ENCODE measurements around the gene SLC12A8.

SLC12A8 gene

DNA sequence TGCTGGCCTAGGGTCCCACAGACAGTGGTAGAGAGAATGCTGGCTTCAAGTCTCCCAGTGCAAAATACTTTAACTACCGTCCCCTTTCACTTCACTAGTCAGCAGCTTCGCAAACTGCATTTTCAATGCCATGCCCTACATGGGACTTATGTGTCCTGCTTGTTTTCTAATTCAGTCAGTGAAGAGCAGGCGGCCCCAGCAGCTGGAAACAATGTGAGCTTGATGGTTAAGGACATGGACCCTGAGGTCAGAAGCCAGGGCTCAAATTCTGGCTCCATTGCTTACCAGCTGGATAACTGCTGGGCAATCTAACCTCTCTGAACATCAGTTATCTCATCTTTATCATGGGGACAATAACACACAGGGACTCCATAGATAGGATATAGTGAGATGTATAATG is 58.4 kb downstream of the SLC12A8 start:
- DNase-seq (ENCODE audit: low read depth in 1 of 2, low spot score in 1 of 2): no peak

DNA sequence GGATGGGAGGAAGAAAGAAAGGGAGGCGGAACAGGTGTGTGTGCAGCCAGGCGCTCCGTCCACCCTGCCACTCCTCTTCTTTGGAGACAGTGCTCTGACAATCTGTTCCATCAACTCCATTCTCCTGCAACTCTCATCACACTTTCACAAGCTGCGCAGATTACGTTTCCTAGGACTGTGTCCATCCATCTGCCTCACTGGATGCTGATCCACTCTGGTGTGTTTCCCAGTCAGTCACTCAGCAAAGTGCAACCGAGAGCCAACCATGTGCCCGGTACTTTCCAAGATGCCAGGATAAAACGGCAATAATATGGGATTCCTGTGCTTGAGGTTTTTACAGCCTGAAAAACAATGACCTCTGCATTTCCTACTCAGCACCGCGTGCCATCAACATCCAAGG is 59.6 kb downstream of the SLC12A8 start:
- DNase-seq (ENCODE audit: low read depth in 1 of 2, low spot score in 1 of 2): no peak

DNA sequence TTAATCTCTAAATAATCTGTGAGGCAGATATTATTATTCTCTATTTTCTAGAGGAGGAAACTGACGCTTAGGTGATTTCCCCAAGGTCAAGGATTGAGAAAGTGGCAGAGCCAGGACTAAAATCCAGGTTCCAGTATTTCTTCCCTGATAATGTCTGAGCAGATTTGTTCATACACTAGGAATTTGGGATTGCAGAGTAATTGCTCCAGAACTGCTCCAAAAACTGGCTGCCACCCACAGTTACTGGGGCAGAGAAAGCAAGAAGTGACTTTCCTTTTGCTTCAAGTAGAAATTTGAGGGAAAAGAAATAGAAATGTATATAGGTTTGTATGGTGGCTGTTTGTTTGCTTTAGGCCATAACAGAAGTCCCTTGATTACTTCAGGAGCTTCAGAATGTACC is 60.6 kb downstream of the SLC12A8 start:
- DNase-seq (ENCODE audit: low read depth in 1 of 2, low spot score in 1 of 2): no peak

DNA sequence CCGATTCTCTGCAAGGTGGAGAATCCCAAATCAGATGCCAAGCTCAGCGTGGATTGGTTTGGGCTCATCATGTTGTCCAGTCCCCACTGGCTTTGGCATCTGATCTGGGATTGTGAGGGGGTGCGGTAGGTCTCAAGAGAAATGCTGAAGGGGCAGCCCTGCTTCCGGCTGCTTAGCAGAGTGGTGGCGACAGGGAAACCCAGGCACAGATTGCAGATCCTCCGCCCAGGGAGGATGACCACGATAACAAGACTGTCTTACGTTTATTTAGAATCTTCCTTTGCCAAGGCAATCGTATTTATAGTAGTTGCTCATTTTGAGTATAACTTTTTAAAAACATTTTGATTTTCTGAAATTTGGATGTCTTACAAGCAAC is 61.1 kb downstream of the SLC12A8 start:
- DNase-seq (ENCODE audit: low read depth in 1 of 2, low spot score in 1 of 2): no peak

DNA sequence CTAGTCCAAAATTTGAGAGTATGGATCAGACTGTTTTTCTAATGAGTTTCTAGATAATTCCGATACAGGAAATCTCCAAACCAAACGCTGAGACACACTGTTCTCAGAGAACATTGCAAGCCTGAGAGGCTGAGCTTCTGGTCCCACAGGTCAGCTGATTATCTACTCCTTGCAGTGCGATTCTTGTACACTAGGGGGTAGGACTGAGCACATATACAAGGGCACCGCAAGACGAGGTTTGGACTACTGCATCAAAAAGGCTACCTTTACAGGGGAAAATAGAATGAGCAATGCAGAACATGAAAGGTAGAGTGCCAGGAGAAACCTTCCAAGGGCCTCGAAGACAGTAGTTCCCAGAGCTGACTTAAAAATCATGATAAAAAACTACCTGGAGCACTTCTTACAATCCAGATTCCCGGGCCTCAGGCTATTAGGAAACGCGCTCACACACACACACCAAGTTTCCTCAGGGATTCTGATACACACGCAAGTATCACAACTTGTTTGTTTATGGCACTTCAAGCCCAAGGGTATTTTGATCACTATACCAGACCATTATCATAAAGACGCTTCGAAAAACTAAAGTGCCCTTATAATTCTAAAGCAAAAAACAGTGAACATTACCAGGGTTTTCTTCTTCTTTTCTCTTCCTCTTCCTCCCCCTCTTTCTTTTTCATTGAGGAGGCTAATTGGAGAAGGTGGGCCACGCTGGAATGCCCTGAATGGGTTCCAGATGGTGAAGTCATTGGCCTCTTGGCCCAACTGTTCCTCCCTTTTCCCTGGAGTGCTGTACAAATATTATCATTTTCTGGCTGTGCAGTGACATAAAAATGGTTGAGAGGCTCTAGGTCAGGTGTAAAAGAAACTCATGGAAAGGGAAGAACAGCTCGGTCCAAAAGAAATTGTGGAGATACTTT is 61.8 kb downstream of the SLC12A8 start:
- DNase-seq (ENCODE audit: low read depth in 1 of 2, low spot score in 1 of 2): peak in 1 of 2 donors; percentile 27

DNA sequence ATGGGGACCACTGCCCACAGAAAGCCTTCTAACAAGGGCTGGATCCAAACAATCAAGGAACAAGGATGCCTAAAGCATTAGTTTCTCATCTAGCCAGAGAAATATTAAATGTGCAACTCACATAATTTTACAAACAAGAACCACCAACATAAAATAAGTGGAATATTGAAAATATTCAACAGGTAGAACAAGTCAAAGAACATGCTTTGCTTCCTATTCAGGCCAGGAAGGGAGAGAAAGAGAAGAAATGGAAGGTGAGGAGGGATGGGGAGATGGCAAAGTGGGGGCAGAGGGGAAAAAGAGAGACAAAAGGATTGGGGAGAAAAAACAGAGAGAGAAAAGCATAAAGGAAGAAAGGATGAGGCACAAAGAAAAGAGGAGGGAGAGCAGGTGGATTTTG is 63.1 kb downstream of the SLC12A8 start:
- no peak for DNase-seq (ENCODE audit: low read depth in 1 of 2, low spot score in 1 of 2)

DNA sequence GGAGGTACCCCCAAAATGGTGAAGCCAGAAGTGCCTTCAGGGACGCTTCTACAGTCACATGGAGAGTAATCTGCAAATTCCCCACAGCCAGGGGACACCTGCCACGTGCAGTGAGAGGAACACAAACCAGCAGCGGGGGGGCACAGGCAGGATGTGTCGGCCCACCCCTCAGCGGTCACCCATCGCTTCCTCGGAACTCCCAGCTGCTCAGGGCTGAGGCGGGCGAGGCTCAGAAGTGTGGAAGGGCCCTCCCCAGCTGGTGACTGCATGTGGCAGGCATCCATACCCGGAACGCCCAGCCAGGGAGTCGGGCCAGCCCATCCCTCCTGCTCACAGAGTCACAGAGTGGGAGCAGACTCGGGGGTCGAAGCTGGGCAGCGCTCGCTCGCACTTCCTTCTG is 63.7 kb downstream of the SLC12A8 start:
- no peak for DNase-seq (ENCODE audit: low read depth in 1 of 2, low spot score in 1 of 2)

DNA sequence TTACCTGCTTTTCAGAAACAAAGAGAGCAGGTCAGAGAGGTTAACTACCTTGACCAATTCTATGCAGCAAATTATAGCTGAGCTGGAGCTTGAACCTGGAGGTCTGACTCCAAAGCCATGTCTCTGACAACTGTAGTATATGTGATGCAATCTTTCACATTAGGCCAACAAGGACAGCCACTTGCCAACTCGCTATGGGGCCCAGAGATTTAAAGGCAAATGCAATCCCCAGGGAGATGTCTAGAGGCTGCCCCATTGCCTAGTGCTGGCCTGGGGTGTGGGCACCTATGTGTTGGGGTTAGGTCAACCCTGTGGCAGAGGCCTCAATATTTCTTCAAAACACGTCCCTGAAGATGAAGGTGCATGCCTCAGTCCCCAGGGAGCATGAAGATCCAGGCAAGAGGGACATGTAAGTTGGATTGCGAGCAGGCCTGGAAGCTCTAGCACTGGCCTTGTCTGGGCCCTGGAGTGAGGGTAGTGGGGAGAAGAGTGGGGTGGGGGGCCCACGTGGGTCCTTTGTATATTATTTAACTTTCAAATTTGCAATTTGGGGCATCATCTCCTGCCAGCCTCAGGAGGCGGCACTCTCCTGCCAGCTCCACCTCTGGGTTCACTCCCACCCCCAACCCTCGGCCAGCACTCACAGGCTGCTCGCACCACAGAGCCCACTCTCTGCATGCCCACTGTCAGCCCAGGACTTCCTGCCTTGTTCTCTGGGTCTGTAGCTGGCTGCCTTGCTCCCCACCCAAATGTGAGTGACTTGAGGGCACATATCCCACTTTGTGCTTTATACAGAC is 64.3 kb downstream of the SLC12A8 start:
- no peak for DNase-seq (ENCODE audit: low read depth in 1 of 2, low spot score in 1 of 2)

DNA sequence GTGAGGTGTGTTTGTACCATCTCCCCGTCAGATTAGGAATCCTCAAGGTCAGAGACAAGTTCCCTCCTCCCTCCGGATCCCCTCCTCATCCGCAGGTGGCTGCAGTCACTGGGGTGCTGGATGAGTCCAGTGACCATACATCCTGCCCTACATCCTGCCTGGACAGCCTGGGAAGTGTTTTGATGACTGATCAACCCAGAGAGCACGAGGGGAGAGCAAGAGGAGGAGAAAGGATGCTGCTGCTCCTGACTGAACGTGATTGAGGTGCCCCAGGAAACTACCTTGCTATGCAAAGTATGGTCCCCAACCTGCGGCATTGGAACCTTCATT is 65.1 kb downstream of the SLC12A8 start:
- DNase-seq (ENCODE audit: low read depth in 1 of 2, low spot score in 1 of 2): no peak

DNA sequence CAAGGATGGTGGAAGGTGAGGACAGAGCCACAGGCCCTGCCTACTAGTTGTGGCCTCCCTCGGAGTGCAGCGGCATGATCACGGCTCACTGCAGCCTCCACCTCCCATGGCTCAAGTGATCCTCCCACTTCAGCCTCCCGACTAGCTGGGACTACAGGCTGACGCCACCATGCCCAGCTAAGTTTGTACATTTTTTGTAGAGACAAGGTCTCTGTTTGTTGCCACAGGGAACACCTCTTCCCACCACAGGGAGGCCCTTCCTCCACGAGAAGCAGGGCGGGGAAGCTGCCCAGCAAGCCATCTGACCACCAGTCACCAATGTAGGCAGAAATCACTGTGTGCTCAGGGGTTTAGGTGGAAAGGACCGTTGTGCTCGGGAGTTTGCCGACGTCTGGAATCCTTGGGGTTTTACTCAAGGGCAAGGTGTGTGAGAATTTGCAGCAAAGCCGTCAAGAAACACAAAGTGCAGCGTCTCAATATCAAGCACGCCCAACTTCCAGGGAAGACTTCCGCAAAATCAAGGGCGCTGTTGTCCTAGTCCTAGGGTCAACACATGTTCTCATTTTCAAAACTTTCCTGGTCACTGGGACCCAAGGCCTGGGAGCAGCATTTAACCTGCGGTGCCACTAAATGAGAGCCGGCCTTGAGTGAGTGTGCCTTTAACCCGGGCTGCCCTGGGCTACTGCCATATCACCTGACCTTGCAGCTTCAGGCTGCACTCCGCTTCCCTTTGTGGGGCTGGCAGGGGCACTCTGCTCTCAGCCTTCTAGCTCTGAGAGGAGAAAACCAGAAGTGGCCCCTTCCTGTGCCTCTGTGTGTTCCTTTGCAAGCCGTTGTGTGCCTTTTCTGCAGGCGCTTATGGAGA is 65.7 kb downstream of the SLC12A8 start:
- no peak for DNase-seq (ENCODE audit: low read depth in 1 of 2, low spot score in 1 of 2)

DNA sequence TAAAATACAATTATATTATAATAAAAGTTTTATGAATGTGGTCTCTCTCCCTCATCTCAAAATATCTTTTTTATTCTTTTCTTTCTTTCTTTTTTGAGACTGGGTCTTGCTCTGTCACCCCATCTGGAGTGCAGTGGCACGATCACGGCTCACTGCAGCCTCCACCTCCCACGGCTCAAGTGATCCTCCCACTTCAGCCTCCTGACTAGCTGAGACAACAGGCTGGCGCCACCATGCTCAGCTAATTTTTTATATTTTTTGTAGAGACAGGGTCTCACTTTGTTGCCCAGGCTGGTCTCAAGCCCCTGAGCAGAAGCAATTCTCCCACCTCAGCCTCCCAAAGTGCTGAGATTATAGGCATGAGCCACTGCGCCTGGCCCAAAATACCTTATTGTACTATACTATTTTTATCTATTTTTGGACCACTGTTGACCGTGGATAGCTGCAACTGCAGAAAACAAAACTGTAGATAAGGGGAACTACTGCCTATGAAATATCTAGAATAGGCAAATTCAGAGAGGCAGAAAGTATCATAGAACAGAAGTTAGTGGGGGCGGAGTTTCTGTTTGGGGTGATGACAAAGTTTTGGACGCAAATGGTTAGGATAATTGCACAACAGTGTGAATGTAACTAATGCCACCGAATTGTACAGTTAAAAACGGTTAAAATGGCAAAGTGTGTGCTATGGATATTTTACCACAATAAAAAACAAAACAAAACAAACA is 66.6 kb downstream of the SLC12A8 start:
- no peak for DNase-seq (ENCODE audit: low read depth in 1 of 2, low spot score in 1 of 2)

DNA sequence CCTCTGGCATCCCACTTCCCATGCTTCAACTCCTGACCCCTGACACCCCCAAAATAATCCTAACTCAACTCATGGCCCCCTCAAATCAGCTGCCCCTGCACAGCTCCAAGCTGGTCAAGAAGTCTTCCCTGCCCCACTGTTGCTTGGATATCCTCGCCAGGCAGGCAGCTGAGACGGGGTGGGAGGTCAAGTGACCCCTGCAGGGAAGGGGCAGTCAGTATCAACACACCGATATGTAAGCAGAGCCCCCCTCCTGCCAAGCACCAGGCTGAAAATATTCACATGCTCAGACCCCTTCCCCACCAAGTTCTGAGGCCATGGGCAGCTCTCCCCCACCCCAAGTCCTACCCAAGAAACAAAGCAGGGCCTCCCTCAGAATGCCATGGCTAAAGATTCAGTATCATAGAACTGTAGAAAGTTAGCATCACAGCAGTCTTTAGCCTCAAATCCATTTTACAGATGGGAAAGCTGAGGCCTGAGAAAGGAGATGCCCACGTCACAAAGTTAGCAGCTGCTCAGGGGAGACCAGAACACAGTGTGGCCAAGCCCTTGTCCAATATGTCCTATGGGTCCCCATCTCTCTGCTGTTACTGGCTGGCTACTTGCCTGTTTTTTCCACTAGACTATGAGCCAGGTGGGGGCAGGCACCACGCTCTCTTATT is 67.8 kb downstream of the SLC12A8 start:
- no peak for DNase-seq (ENCODE audit: low read depth in 1 of 2, low spot score in 1 of 2)

DNA sequence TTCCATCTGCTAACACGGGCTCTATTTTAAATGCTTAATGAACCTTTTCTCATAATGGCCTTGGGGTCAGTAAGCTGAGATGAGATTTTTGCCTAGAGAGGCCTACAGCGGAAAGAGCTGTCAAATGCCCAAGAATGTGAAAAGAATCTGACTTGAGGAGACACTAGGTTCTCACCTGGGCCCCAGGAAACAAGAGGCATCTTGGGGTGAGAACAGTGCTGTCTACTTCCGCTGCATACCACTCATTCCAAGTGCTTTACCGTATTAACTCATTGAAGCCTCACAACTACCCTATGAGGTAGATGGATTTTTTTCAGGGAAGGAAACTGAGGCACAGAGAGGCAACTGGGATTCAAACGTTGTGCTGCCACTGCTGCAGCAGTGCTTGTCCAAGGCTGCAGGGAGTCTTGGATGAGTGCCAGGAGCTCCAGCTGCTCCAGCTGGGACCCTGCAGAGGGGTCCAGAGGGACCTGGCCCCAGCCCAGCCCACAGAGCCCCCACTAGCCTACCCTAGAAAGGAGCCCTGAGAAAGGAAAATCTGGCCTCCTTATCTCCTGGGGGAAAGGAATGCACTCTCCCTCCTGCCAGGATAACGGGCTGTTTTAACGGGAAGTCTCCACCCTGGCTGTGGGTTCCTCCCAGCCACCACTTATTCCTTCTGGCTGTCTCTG is 68.4 kb downstream of the SLC12A8 start:
- no peak for DNase-seq (ENCODE audit: low read depth in 1 of 2, low spot score in 1 of 2)

DNA sequence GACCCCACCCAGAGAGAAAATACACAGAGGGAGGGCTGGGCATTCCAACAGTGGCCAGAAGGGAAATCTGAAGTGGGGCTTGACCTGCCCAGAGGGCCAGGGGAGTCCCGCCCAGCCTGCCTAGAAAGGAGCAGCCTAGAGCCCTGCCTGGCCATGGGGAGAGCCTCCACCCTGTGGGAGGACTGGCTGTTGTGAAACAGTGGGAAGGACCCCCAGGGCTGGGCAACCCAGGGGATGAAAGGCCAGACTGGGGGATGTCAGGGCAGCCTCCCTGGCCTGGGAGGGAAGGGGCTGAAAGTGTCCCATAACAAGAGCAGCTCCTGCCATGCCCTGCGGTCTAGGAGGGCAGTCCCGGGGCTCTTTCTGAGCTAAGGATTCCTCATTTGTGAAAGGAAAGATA is 69.0 kb downstream of the SLC12A8 start:
- no peak for DNase-seq (ENCODE audit: low read depth in 1 of 2, low spot score in 1 of 2)

DNA sequence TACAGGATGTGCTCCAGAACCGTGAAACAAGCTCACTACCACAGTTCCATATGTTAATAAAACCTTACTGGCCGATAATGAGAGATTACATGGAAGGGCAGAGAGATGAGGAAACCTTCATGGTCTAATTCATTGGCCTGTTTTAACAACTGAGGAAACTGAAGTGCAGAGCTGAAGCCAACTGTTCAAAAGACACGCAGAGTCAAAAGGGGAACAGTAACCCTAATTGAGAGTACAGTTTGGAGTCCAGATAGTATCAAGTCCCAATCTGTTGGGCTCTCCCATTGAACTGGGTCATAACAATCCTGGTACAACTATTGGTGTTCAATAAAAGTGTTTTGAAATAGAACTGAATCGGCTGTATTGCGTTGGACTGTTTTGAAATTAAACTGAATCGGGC is 69.6 kb downstream of the SLC12A8 start:
- no peak for DNase-seq (ENCODE audit: low read depth in 1 of 2, low spot score in 1 of 2)

DNA sequence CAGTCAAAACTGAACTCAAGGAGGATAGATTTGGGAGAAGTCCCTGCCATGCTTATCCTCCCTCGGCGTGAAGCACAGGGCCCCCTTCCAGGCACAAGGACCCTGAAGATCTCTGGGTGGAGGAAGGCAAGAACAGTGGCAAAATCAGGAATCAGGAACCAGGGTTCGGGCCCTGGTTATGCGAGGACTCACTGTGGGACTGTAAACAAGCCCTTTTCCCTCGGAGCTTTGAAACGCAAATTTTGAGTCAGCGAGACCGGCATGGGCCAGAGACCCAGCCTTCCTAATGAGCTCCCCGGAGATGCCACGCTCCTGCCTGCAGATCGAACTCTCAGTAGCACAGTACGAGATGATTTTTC is 70.1 kb downstream of the SLC12A8 start:
- DNase-seq (ENCODE audit: low read depth in 1 of 2, low spot score in 1 of 2): no peak

DNA sequence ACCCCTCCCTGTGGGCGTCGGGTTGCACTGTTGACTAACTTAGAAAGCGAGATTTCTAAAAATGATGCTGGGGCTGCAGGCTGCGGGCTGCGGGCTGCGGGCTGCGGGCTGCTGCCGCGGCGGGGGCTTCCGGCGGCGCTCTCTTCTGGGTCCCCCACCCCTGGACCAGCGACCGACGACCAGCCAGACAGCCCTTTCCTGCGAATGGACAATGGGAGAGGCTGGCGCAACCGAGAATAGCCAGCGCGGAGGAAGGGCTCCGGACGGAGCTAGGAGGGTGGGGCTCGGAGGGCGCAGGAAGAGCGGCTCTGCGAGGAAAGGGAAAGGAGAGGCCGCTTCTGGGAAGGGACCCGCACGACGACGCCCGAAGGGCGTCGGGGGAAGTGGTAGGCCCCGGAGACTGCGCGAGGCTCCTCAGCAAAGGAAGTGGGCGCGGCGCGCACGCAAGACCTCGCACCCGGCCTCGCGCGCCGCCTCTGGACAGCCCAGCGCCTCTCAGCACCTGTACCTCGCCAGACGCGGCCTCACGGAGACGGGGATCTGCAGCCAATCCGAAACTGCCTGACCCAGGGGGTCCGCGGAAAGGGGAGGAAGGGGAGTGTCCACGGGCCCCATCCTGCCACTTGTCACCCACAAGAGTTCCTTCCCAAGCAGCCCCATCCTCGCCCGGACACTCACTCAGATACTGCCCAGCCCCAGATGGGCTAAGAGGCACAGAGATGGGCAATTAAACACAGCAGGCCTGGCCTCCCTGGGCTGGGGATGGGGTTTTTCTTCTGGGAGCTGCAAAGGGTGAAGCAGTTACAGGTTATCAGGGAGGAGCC is 70.7 kb downstream of the SLC12A8 start:
- peak; percentile 39 to 47 for DNase-seq (ENCODE audit: low read depth in 1 of 2, low spot score in 1 of 2)

DNA sequence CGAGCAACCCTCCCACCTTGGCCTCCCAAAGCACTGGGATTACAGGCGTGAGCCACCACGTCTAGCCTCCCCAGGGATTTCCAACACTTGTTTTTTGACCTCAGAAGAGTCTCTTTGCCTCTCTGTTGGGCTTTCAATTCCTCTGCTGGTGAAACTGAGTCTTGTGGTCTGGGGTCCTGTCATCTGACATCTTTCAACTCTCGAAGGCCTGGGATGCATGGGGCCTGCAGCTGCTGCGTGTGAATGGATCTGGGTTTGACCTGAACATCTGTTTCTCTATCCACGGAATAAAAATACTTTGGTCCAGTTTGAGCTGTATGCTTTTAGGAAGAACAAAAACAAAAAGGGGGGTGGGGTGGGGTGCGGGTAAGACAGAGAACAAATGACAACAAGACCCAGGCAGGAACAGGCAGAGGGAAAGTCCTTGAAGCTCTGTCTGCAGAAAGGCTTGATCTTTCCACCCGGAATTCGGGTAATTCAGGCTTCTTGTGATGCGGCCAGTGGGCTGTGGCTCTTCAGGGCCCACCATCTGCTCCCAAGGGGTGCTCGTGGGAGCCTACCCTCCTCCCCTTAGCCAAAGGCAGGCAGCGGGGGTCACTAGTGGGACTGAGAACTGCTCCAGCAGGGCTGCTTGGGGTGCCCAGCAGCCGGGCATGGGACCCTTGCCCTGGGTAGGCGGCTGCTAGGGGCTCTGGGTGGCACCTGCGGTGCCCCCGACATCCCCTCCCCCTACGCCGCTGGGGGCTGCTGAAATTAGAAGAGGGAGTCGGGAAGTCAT is 71.5 kb downstream of the SLC12A8 start:
- DNase-seq (ENCODE audit: low read depth in 1 of 2, low spot score in 1 of 2): no peak

Data from activated T-helper 1 cell treated with anti-CD3 and anti-CD28 coated beads, Interleukin-2, amount 50 U/mL, for 16 hours (primary cell).